IPS-18a (cell line): ENCODE measurements around the gene CPSF4.
A peak's percentile ranks its signal among the peaks of the same experiment; 100 is the strongest.

Experiments
- H3K27ac ChIP-seq: one replicate; pipeline ENCODE4 v1.5.1; 2013; ENCODE audit warnings: low read length
- H3K27me3 ChIP-seq: one replicate; pipeline ENCODE4 v1.6.1; 2013; ENCODE audit warnings: mild to moderate bottlenecking, low read length; ENCODE audit not compliant: control insufficient read depth, insufficient read depth
- H3K36me3 ChIP-seq: one replicate; pipeline ENCODE4 v1.6.1; 2013; ENCODE audit warnings: low read depth, low read length; ENCODE audit not compliant: control insufficient read depth
- H3K4me1 ChIP-seq: one replicate; pipeline ENCODE4 v1.6.1; 2013; ENCODE audit warnings: low read depth, low read length; ENCODE audit not compliant: control insufficient read depth
- H3K4me3 ChIP-seq: one replicate; pipeline ENCODE4 v1.5.1; 2013; ENCODE audit warnings: low read length
- H3K9ac ChIP-seq: one replicate; pipeline ENCODE4 v1.6.1; 2013; ENCODE audit warnings: mild to moderate bottlenecking, low read length, moderate library complexity
- H3K9me3 ChIP-seq: one replicate; pipeline ENCODE4 v1.6.1; 2013; ENCODE audit warnings: low read depth, low read length; ENCODE audit not compliant: control insufficient read depth

CPSF4 gene

DNA sequence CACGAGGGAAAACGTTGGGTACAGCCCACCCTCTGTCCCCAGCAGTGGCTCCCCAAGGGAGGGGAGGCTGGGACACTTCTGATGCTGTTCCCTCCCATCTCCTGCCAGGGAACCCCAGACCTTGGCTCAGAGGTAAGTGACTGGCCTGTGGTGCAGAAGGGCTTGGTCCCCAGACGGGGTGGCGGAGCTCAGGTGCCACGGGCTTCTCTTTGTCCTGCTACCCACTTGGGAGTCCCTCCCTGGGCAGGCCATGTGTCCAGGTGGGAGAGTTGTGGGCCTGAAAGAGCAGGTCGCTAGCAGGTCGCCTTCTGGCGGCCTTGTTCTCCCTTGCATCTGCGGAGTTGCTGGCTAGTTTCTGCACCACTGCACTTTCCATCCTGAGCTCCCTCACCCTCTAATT, 17.1 kb downstream of the CPSF4 start:
- Histone ChIP-seq H3K27ac (no peak overlapping the region), H3K9me3 (no peaks in the 10 kb centered on the region), H3K4me1 (no peaks in the 10 kb centered on the region), H3K36me3 (peaks cover 68% of the 10 kb centered on the region), H3K9ac (no peak overlapping the region), H3K4me3 (no peak overlapping the region), H3K27me3 (no peaks in the 10 kb centered on the region)

DNA sequence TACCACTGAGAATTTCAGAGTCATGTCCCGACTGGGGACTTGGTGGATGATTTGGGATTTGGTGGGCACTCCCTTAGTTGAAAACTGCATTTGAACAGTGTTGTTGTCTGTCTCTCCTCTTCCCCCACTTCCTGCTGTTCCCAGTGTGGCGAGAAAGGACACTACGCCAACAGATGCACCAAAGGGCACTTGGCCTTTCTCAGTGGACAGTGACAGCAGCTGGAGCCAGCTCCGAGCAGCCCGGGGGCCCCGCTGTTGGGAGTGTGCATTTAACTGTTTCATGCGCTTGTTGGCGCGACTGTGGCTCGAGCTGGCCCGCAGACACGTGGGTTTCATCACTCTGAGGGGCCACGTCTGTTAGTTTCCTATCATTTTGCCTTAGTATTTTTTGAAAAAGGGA, 17.5 kb downstream of the CPSF4 start:
- H3K4me1 ChIP-seq, result no peaks in the 10 kb centered on the region
- no peak overlapping the region for H3K9ac ChIP-seq
- H3K36me3 ChIP-seq, result peaks cover 66% of the 10 kb centered on the region
- H3K9me3 ChIP-seq, result no peaks in the 10 kb centered on the region
- no peaks in the 10 kb centered on the region for H3K27me3 ChIP-seq
- H3K27ac ChIP-seq, result no peak overlapping the region
- H3K4me3 ChIP-seq, result no peak overlapping the region

DNA sequence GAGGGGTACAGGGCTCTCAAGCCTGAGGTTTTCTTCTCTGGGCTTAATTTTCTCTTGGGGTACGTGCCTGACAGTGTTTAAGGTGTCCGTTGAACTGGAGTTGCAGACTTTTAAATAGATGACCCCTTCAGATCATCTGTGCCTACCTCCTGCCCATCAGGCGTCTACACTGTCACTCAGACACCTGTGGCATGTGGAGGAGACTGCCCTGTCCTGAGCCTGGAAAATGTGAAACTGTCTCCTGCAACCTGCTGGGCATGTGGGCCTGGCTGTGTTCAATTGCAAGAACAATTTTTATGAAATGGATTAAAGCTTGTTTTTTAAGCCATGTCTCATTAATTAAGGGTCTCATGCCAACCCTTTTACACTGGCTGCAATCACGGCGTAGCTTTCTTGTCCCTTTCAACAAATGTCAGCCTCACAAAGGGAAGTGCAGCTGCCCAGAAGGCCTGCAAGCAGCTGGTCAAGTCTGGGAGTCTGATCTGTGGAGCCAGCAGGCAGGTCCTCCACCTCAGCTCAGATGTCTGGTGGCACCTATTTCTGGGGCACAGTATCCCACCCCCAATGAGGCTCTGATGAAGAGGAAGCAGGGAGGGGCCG, 18.4 kb downstream of the CPSF4 start:
- Histone ChIP-seq H3K9ac (no peak overlapping the region), H3K4me3 (no peak overlapping the region), H3K27ac (no peak overlapping the region), H3K27me3 (no peaks in the 10 kb centered on the region), H3K36me3 (peaks cover 60% of the 10 kb centered on the region), H3K4me1 (no peaks in the 10 kb centered on the region), H3K9me3 (no peaks in the 10 kb centered on the region)

DNA sequence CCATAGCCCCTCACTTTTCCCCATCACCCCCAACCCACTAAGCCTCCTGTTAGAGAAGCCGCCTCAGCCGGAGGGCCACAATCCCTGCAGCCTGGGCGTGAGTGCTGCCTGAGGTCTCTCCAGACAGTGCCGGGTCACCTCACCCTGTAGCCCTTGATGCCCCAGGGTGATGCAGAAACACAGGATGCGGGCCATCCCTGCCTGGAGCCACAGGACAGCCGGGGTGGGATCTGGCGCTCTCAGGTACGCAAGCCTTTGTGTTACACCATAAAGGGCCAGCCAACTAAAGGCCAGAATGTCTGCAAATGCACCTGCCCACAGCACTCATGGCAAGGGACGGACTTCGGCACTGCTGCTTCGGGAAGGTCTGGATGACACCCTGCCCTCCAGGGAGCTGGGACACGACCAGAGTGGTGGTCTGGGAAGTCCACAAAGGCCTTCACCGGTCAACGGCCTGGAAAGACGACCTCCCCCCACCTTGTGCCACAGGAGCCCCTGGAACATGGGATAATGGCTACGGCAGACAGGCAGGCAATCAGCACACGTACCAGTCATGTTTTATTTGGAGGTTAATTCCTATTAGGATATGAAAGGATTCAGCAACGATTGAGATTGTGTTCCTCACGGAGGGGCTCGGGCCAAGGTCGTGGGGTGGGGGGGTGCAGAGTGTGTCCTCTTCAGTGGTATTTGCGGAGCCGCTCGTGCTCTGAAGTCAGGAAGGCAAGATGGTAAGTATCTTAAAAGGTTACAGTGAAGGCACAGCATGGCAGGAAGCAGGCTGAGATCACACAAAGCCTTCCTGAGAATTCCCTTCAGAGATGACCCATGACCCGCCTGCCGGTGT, 19.1 kb downstream of the CPSF4 start:
- no peak overlapping the region for H3K9ac ChIP-seq
- H3K36me3 ChIP-seq, result peaks cover 57% of the 10 kb centered on the region
- H3K4me3 ChIP-seq, result no peak overlapping the region
- no peak overlapping the region for H3K27ac ChIP-seq
- no peaks in the 10 kb centered on the region for H3K4me1 ChIP-seq
- no peaks in the 10 kb centered on the region for H3K9me3 ChIP-seq
- H3K27me3 ChIP-seq, result no peaks in the 10 kb centered on the region

DNA sequence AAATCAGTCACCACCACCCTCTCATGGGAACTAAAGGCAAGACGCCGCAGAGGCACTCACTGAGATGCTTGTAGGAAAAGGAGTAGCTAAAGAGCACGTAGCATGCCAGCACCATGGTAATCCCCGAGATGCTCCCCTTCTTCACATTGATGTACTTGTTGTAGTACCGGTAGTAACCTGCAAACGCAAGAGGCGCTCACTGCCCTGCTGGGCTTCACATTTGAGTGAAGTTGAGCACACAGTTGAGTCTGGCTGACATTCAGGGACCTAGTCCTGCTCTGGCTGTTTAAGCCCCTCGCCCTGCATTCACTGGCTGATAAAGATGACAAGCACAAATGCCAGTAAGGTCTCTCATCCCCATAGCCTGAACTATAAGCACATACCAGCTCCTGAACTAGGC, 20.3 kb downstream of the CPSF4 start:
- Histone ChIP-seq H3K27ac (no peak overlapping the region), H3K9ac (no peak overlapping the region), H3K27me3 (no peaks in the 10 kb centered on the region), H3K4me1 (no peaks in the 10 kb centered on the region), H3K4me3 (no peak overlapping the region), H3K36me3 (peaks cover 52% of the 10 kb centered on the region), H3K9me3 (no peaks in the 10 kb centered on the region)

- Histone ChIP-seq H3K4me3 (no peak overlapping the region), H3K4me1 (no peaks in the 10 kb centered on the region), H3K27me3 (no peaks in the 10 kb centered on the region), H3K9ac (no peak overlapping the region), H3K36me3 (peaks cover 41% of the 10 kb centered on the region), H3K27ac (no peak overlapping the region), H3K9me3 (no peaks in the 10 kb centered on the region)
Measured at GRCh38 chr7:99460651-99461050, 21.9 kb downstream of the CPSF4 start.

DNA sequence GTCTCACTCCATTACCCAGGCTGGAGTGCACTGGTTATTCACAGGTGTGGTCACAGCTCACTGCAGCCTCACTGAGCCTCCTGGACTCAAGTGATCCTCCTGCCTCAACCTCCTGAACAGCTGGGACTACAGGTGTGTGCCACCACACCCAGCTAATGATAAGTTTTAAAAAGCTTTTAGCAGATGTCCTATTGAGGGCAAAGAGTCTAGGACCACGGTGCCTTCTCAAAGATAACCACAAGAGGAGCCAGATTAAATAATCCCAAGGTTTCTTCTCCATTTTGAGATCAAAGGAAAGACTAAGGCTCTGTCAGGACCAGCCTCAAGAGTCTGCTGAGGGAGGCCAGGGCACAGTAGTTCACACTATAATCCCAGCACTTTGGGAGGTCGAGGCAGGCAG, 22.5 kb downstream of the CPSF4 start:
- H3K36me3 ChIP-seq, result peaks cover 38% of the 10 kb centered on the region
- no peak overlapping the region for H3K9ac ChIP-seq

DNA sequence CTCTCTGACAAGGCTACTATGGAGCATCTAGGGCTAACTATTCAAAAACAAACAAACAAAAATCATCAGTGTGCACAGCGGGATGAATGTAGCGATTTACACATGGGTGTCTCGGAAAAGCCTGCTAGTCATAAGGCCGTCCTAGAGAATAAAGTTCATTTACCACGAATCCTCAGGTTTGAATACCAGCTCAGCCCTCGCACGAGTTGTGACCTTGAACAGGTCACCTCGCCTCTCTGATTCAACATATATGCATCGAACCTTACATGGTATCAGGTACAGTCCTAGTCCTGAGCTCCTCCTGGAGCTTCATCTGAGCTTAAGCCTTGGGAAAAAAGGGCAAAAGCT, 26.7 kb downstream of the CPSF4 start:
- peak overlapping the region; percentile 87 for H3K9ac ChIP-seq
- no peaks in the 10 kb centered on the region for H3K4me1 ChIP-seq
- H3K4me3 ChIP-seq, result peak overlapping the region; percentile 88

More for the DNA sequence above, 22.5 kb downstream of the CPSF4 start:
- Histone ChIP-seq H3K9me3 (no peaks in the 10 kb centered on the region), H3K4me3 (no peak overlapping the region), H3K4me1 (no peaks in the 10 kb centered on the region), H3K27ac (no peak overlapping the region), H3K27me3 (no peaks in the 10 kb centered on the region)

GRCh38 chr7:99468336-99468918, 29.7 kb downstream of the CPSF4 start:
- no peak overlapping the region for H3K9ac ChIP-seq
- no peak overlapping the region for H3K27ac ChIP-seq
- no peak overlapping the region for H3K4me3 ChIP-seq
- no peaks in the 10 kb centered on the region for H3K9me3 ChIP-seq
- H3K4me1 ChIP-seq, result no peaks in the 10 kb centered on the region
- peaks cover 5% of the 10 kb centered on the region for H3K36me3 ChIP-seq
- no peaks in the 10 kb centered on the region for H3K27me3 ChIP-seq

More for the DNA sequence above, 26.7 kb downstream of the CPSF4 start:
- Histone ChIP-seq H3K36me3 (peaks cover 11% of the 10 kb centered on the region), H3K27me3 (no peaks in the 10 kb centered on the region), H3K27ac (peak overlapping the region; percentile 73), H3K9me3 (no peaks in the 10 kb centered on the region)

GRCh38 chr7:99469381-99470065, 30.8 kb downstream of the CPSF4 start:
- Histone ChIP-seq H3K27me3 (no peaks in the 10 kb centered on the region), H3K9me3 (no peaks in the 10 kb centered on the region), H3K9ac (no peak overlapping the region), H3K27ac (no peak overlapping the region), H3K4me1 (peaks cover 4% of the 10 kb centered on the region), H3K4me3 (no peak overlapping the region), H3K36me3 (no peaks in the 10 kb centered on the region)

- Histone ChIP-seq H3K27ac (peak within 1 kb of the TSS; percentile 86), H3K4me1 (peaks cover 4% of the 10 kb centered on the region), H3K9me3 (no peaks in the 10 kb centered on the region), H3K36me3 (peaks cover 5% of the 10 kb centered on the region), H3K4me3 (peak within 1 kb of the TSS; percentile 98), H3K27me3 (no peaks in the 10 kb centered on the region), H3K9ac (peak within 1 kb of the TSS; percentile 88)
Measured at GRCh38 chr7:99472561-99473314, 34.0 kb downstream of the CPSF4 start, which contains the start of gene ZNF789. Gene ZNF789, plus strand, starts transcription at chr7:99472890. Its CDS starts 3,567 bp downstream, at chr7:99476457.
